MM.1S (cell line): ENCODE data around the gene HCRTR1.

ENCODE experiments used
- DNase-seq: peaks from one replicate; pipeline ENCODE4 v3.0.0-alpha.2; 2015
- H2AFZ ChIP-seq: fragments of 300-600 bp; sonication (generic); 2 replicates; pipeline ENCODE4 v1.6.0; 2016; ENCODE audit warnings: antibody characterized with exemption, low read length
- H3F3A ChIP-seq: fragments of 300-600 bp; sonication (generic); 2 replicates; pipeline ENCODE4 v1.6.1; 2016; ENCODE audit warnings: mild to moderate bottlenecking, antibody characterized with exemption, low read length, moderate library complexity, mixed read lengths; ENCODE audit not compliant: insufficient read depth
- H3K27ac ChIP-seq: fragments of 300-600 bp; sonication (generic); 2 replicates; pipeline ENCODE4 v1.5.1; 2016; ENCODE audit warnings: mild to moderate bottlenecking, low read length
- H3K27me3 ChIP-seq: fragments of 300-600 bp; sonication (generic); replicated peaks from 2 replicates; pipeline ENCODE4 v1.6.0; 2016; ENCODE audit warnings: low read length; ENCODE audit not compliant: insufficient read depth
- H3K36me3 ChIP-seq: fragments of 300-600 bp; sonication (generic); replicated peaks from 2 replicates; pipeline ENCODE4 v1.6.1; 2016; ENCODE audit warnings: mild to moderate bottlenecking, low read length, mixed read lengths; ENCODE audit not compliant: insufficient read depth
- H3K4me1 ChIP-seq: fragments of 300-600 bp; sonication (generic); 2 replicates; pipeline ENCODE4 v1.6.1; 2016; ENCODE audit warnings: low read length, mixed read lengths
- H3K4me2 ChIP-seq: fragments of 300-600 bp; sonication (generic); 2 replicates; pipeline ENCODE4 v1.6.0; 2016; ENCODE audit warnings: low read depth, low read length
- H3K4me3 ChIP-seq: fragments of 300-600 bp; sonication (generic); 2 replicates; pipeline ENCODE4 v1.5.1; 2016; ENCODE audit warnings: low read length, mixed read lengths
- H3K79me2 ChIP-seq: fragments of 300-600 bp; sonication (generic); 2 replicates; pipeline ENCODE4 v1.6.1; 2016; ENCODE audit warnings: mixed run types, low read length, mixed read lengths
- H3K9ac ChIP-seq: fragments of 300-600 bp; sonication (generic); 2 replicates; pipeline ENCODE4 v1.6.1; 2016; ENCODE audit warnings: low read length, mixed read lengths
- H3K9me2 ChIP-seq: fragments of 300-600 bp; sonication (generic); replicated peaks from 2 replicates; pipeline ENCODE4 v1.6.1; 2016; ENCODE audit warnings: mild to moderate bottlenecking, low read length, mixed read lengths; ENCODE audit not compliant: insufficient read depth
- H3K9me3 ChIP-seq: fragments of 300-600 bp; sonication (generic); replicated peaks from 2 replicates; pipeline ENCODE4 v1.6.1; 2016; ENCODE audit warnings: mild to moderate bottlenecking, low read length, mixed read lengths; ENCODE audit not compliant: insufficient read depth
- H4K20me1 ChIP-seq: fragments of 300-600 bp; sonication (generic); 2 replicates; pipeline ENCODE4 v1.6.1; 2016; ENCODE audit warnings: mild to moderate bottlenecking, low read length, moderate library complexity, mixed read lengths; ENCODE audit not compliant: insufficient read depth
- EZH2 ChIP-seq: fragments of 300-600 bp; sonication (generic); optimal IDR thresholded peaks from 2 replicates; pipeline ENCODE3; 2017; ENCODE audit warnings: low read depth, mild to moderate bottlenecking, antibody characterized with exemption, low read length, mixed read lengths
- EZH2phosphoT487 ChIP-seq: fragments of 300-600 bp; sonication (generic); IDR thresholded peaks from 2 replicates; pipeline ENCODE4 v1.6.1; 2018; ENCODE audit warnings: antibody characterized with exemption, low read length
- TF ChIP-seq, protein P1 (sequence below): fragments of 300-600 bp; sonication (generic); IDR thresholded peaks from 2 replicates; pipeline ENCODE4 v1.5.1; 2016; ENCODE audit warnings: antibody characterized with exemption, low read length, mixed read lengths

The HCRTR1 gene

DNA sequence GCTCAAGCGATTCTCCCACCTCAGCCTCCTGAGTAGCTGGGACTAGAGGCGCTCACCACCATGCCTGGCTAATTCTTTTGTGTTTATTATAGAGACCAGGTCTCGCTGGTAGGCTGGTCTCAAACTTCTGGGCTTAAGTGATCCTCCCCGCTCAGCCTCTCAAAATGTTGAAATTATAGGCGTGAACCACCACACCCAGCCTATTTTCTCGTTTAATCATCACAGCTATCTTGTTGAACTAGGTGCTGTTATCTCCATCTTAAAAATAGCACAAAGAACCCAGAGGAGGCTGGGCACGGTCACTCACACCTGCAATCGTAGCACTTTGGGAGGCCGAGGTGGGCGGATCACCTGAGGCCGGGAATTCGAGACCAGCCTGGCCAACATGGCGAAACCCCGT, 58.3 kb downstream of the HCRTR1 start:
- Histone ChIP-seq H3K9ac (no peak overlapping the region), H3K79me2 (no peaks in the 10 kb centered on the region), H3F3A (no peaks in the 10 kb centered on the region), H3K27ac (no peak overlapping the region), H3K9me2 (no peaks in the 10 kb centered on the region), H3K9me3 (no peaks in the 10 kb centered on the region), H4K20me1 (no peaks in the 10 kb centered on the region), H3K27me3 (peaks cover 97% of the 10 kb centered on the region), H3K4me2 (no peak overlapping the region), H3K4me1 (no peaks in the 10 kb centered on the region), H3K36me3 (no peaks in the 10 kb centered on the region), H3K4me3 (no peak overlapping the region), H2AFZ (no peak overlapping the region)
- DNase-seq, result no peak
- TF ChIP-seq EZH2phosphoT487 (no peak), EZH2 (no peak)
- TF ChIP-seq, protein P1, sequence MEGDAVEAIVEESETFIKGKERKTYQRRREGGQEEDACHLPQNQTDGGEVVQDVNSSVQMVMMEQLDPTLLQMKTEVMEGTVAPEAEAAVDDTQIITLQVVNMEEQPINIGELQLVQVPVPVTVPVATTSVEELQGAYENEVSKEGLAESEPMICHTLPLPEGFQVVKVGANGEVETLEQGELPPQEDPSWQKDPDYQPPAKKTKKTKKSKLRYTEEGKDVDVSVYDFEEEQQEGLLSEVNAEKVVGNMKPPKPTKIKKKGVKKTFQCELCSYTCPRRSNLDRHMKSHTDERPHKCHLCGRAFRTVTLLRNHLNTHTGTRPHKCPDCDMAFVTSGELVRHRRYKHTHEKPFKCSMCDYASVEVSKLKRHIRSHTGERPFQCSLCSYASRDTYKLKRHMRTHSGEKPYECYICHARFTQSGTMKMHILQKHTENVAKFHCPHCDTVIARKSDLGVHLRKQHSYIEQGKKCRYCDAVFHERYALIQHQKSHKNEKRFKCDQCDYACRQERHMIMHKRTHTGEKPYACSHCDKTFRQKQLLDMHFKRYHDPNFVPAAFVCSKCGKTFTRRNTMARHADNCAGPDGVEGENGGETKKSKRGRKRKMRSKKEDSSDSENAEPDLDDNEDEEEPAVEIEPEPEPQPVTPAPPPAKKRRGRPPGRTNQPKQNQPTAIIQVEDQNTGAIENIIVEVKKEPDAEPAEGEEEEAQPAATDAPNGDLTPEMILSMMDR, result no peak
